Osteocyte (in vitro differentiated cells): ENCODE data around the gene XRCC6. TPM values are rescaled to one million over a fixed set of nuclear protein-coding genes. Genes with fewer than 3 reads are reported as not detected.

Experiments used
- DNase-seq: peaks from one replicate; pipeline ENCODE4 v3.0.0; 2021; ENCODE audit warnings: mixed read lengths; ENCODE audit not compliant: unreplicated experiment; ENCODE audit errors: extremely low spot score
- H3K27ac Mint-ChIP-seq: one replicate; pipeline ENCODE4 v1.8.0; 2021; ENCODE audit warnings: mild to moderate bottlenecking, mixed read lengths; ENCODE audit not compliant: unreplicated experiment
- H3K27me3 Mint-ChIP-seq: one replicate; pipeline ENCODE4 v1.8.0; 2021; ENCODE audit warnings: mixed read lengths; ENCODE audit not compliant: unreplicated experiment
- H3K36me3 Mint-ChIP-seq: one replicate; pipeline ENCODE4 v1.8.0; 2021; ENCODE audit warnings: mixed read lengths; ENCODE audit not compliant: unreplicated experiment
- H3K4me1 Mint-ChIP-seq: one replicate; pipeline ENCODE4 v1.8.0; 2021; ENCODE audit warnings: mixed read lengths; ENCODE audit not compliant: unreplicated experiment
- H3K4me3 Mint-ChIP-seq: one replicate; pipeline ENCODE4 v1.8.0; 2021; ENCODE audit warnings: mild to moderate bottlenecking, moderate library complexity, mixed read lengths; ENCODE audit not compliant: unreplicated experiment
- H3K9me3 Mint-ChIP-seq: one replicate; pipeline ENCODE4 v1.8.0; 2021; ENCODE audit warnings: mixed read lengths; ENCODE audit not compliant: unreplicated experiment
- CTCF ChIP-seq: fragments of 200-600 bp; sonication (generic); IDR thresholded peaks from 2 replicates; pipeline ENCODE4 v1.5.0; 2021; ENCODE audit warnings: antibody characterized with exemption, mild to moderate bottlenecking, moderate library complexity
- total RNA-seq: library from RNA; stranded (reverse); gene quantifications from 2 replicates; pipeline ENCODE4 v1.2.1, GENCODE V29; 2021

XRCC6 gene
- total RNA-seq, 1 donor from 2014 or later: 211 TPM

DNA sequence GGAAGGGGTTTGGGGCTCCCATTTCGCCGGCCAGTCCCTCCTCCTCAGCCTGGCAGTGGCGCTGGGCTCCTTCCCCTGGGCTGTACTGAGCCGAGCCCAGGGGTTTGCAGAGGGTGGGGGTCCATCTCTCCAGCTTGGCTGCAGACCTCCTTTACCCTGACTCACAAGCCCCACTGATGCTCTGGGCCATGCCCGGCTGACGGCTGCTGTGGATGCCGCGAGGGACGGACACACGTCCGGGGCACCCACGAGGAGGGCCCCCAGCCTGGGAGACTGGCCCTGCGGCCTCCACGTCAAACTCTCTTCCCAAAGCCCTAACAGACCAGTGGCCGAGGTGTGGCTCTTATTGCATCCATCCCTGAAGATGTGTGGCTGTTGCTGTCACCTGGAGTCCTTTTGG is 45.6 kb upstream of the XRCC6 start:
- H3K9me3 Mint-ChIP-seq: no peaks in the 10 kb centered on the region
- DNase-seq: no peak
- H3K27me3 Mint-ChIP-seq: no peaks in the 10 kb centered on the region
- H3K4me3 Mint-ChIP-seq: no peak overlapping the region
- no peak overlapping the region for H3K27ac Mint-ChIP-seq
- TF ChIP-seq CTCF: no peak
- H3K4me1 Mint-ChIP-seq: no peaks in the 10 kb centered on the region
- peaks cover 13% of the 10 kb centered on the region for H3K36me3 Mint-ChIP-seq

GRCh38 chr22:41576877-41577276 is 44.2 kb upstream of the XRCC6 start:
- no peak for DNase-seq
- H3K4me3 Mint-ChIP-seq: no peak overlapping the region

DNA sequence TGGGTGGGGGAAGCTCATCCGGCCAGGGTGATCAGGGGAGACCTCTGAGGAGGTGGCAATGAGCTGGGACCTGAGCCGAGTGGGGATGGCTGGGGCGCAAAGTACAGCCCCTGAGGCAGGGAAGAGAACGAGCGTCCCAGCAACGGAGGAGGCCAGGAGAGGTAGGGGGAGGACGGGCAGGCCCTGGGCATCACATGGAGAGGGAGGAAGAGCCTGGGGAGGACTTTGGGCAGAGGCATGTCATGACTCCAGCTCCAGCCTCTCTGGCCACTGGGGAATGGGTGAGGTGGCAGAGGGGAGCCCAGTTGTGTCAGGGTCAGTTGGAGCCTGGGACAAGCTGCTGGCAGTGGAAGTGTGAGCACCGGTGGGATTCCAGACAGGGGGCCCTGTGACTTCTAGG is 43.0 kb upstream of the XRCC6 start:
- peaks cover 6% of the 10 kb centered on the region for H3K4me1 Mint-ChIP-seq
- no peak for DNase-seq
- H3K27me3 Mint-ChIP-seq: no peaks in the 10 kb centered on the region

More at GRCh38 chr22:41576877-41577276, 44.2 kb upstream of the XRCC6 start:
- Mint-ChIP-seq H3K27ac (no peak overlapping the region), H3K27me3 (no peaks in the 10 kb centered on the region), H3K36me3 (peaks cover 13% of the 10 kb centered on the region), H3K9me3 (no peaks in the 10 kb centered on the region), H3K4me1 (no peaks in the 10 kb centered on the region)
- TF ChIP-seq CTCF: peak; percentile 60

GRCh38 chr22:41578818-41579217 is 42.3 kb upstream of the XRCC6 start:
- H3K27ac Mint-ChIP-seq: no peak overlapping the region
- H3K4me1 Mint-ChIP-seq: peaks cover 6% of the 10 kb centered on the region
- no peak overlapping the region for H3K4me3 Mint-ChIP-seq
- TF ChIP-seq CTCF: no peak
- DNase-seq: no peak
- no peaks in the 10 kb centered on the region for H3K27me3 Mint-ChIP-seq
- peaks cover 20% of the 10 kb centered on the region for H3K36me3 Mint-ChIP-seq
- no peaks in the 10 kb centered on the region for H3K9me3 Mint-ChIP-seq

More for the DNA sequence above, 43.0 kb upstream of the XRCC6 start:
- no peaks in the 10 kb centered on the region for H3K9me3 Mint-ChIP-seq
- no peak for TF ChIP-seq CTCF
- no peak overlapping the region for H3K4me3 Mint-ChIP-seq
- peaks cover 20% of the 10 kb centered on the region for H3K36me3 Mint-ChIP-seq
- no peak overlapping the region for H3K27ac Mint-ChIP-seq

GRCh38 chr22:41579297-41579996 is 41.6 kb upstream of the XRCC6 start:
- Mint-ChIP-seq H3K27ac (no peak overlapping the region), H3K36me3 (peaks cover 20% of the 10 kb centered on the region), H3K4me1 (peaks cover 6% of the 10 kb centered on the region), H3K27me3 (no peaks in the 10 kb centered on the region), H3K4me3 (no peak overlapping the region), H3K9me3 (no peaks in the 10 kb centered on the region)
- no peak for TF ChIP-seq CTCF
- DNase-seq: no peak
